B cell (primary cell): ENCODE results near the gene IGLL5. TPM values are rescaled to one million over a fixed set of nuclear protein-coding genes. Genes with fewer than 3 reads are reported as not detected.

ENCODE experiments used
- ATAC-seq: fragments of 200-7000 bp; cut with Tn5 transposase; one replicate; pipeline ENCODE4 v1.10.0; 2021; ENCODE audit warnings: low read depth, mild to moderate bottlenecking, moderate number of reproducible peaks, moderate library complexity
- CTCF ChIA-PET: fragments of 350-600 bp; sonication (Branson Sonifier 250); formaldehyde crosslinking; loops from one replicate; lab custom pipeline; 2021; ENCODE audit warnings: antibody characterized with exemption, inconsistent platforms; lab: Charles Lee
- POLR2A ChIA-PET: fragments of 350-600 bp; sonication (Branson Sonifier 250); formaldehyde crosslinking; loops from one replicate; lab custom pipeline; 2021; ENCODE audit warnings: antibody characterized with exemption; lab: Charles Lee
- DNase-seq: peaks from one replicate; pipeline ENCODE4 v3.0.0; 2013
- H2AFZ ChIP-seq: 2 replicates; pipeline ENCODE4 v1.6.1; 2012; ENCODE audit warnings: mild to moderate bottlenecking, low read depth, low read length; ENCODE audit not compliant: insufficient read depth, poor library complexity, severe bottlenecking
- H3K27ac ChIP-seq, 2 donors: 1 replicate in 1 of 2; 2 replicates in 1 of 2; pipeline ENCODE4 v1.5.1; 2012 to 2013; ENCODE audit warnings: low read length in 2 of 2, mild to moderate bottlenecking in 2 of 2, moderate library complexity in 1 of 2
- H3K27me3 ChIP-seq, 4 experiments: fragments of 200-600 bp in 1 of 4; sonication (generic) in 1 of 4; replicated peaks in 1 of 4; 1 replicate in 2 of 4; 2 replicates in 2 of 4; pipeline versions ENCODE4 v1.6.1 to v1.7.0; 2013 to 2016; ENCODE audit warnings: low read length in 3 of 4, mild to moderate bottlenecking in 2 of 4, mixed read lengths in 1 of 4, moderate library complexity in 1 of 4; ENCODE audit not compliant: insufficient read depth in 4 of 4, control insufficient read depth in 3 of 4; ENCODE audit errors: control extremely low read depth in 1 of 4
- H3K36me3 ChIP-seq, 2 experiments: replicated peaks in 1 of 2; 1 replicate in 1 of 2; 2 replicates in 1 of 2; pipeline versions ENCODE4 v1.6.1 to v1.7.1; 2013; ENCODE audit warnings: low read length in 1 of 2; ENCODE audit not compliant: insufficient read depth in 2 of 2, control insufficient read depth in 1 of 2; ENCODE audit errors: control extremely low read depth in 1 of 2, extremely low read depth in 1 of 2
- H3K4me1 ChIP-seq, 2 donors: fragments of 200-600 bp in 1 of 2; sonication (generic) in 1 of 2; 1 replicate in 1 of 2; 2 replicates in 1 of 2; pipeline versions ENCODE4 v1.5.1 to v1.6.1; 2013 to 2017; ENCODE audit warnings: low read length in 2 of 2; ENCODE audit not compliant: control insufficient read depth in 2 of 2, insufficient read depth in 2 of 2
- H3K4me2 ChIP-seq: replicated peaks from 2 replicates; pipeline ENCODE3; 2012; ENCODE audit warnings: mild to moderate bottlenecking, low read depth, low read length; ENCODE audit not compliant: poor library complexity, severe bottlenecking
- H3K4me3 ChIP-seq, 5 experiments: fragments of 200-600 bp in 1 of 5; sonication (generic) in 1 of 5; 1 replicate in 3 of 5; 2 replicates in 2 of 5; pipeline versions ENCODE4 v1.5.1 to v1.7.0; 2011 to 2016; ENCODE audit warnings: low read length in 4 of 5, mild to moderate bottlenecking in 4 of 5, low read depth in 2 of 5, control low read depth in 1 of 5, moderate library complexity in 1 of 5; ENCODE audit not compliant: insufficient read depth in 1 of 5; ENCODE audit errors: control extremely low read depth in 1 of 5, extremely low read depth in 1 of 5
- H3K79me2 ChIP-seq: fragments of 200-600 bp; sonication (generic); one replicate; pipeline ENCODE4 v1.6.0; 2016; ENCODE audit warnings: low read length; ENCODE audit not compliant: control insufficient read depth, insufficient read depth
- H3K9ac ChIP-seq: fragments of 200-600 bp; sonication (generic); 2 replicates; pipeline ENCODE4 v1.6.1; 2017; ENCODE audit warnings: mild to moderate bottlenecking, low read length, moderate library complexity
- H3K9me3 ChIP-seq, 3 donors: one replicate each; pipeline versions ENCODE4 v1.6.1 to v1.7.1; 2013; ENCODE audit warnings: low read length in 2 of 3; ENCODE audit not compliant: control insufficient read depth in 2 of 3, insufficient read depth in 1 of 3; ENCODE audit errors: control extremely low read depth in 1 of 3
- H4K20me1 ChIP-seq: 2 replicates; pipeline ENCODE4 v1.6.0; 2012; ENCODE audit warnings: mild to moderate bottlenecking, low read length; ENCODE audit not compliant: insufficient read depth, control insufficient read depth, poor library complexity, severe bottlenecking
- H3K27ac Mint-ChIP-seq: one replicate; pipeline ENCODE4 v1.8.0; 2021; ENCODE audit warnings: mixed read lengths
- H3K27me3 Mint-ChIP-seq: one replicate; pipeline ENCODE4 v1.8.0; 2021; ENCODE audit warnings: mixed read lengths
- H3K4me1 Mint-ChIP-seq: one replicate; pipeline ENCODE4 v1.8.0; 2021; ENCODE audit warnings: mixed read lengths
- H3K4me3 Mint-ChIP-seq: one replicate; pipeline ENCODE4 v1.8.0; 2021; ENCODE audit warnings: mixed read lengths
- H3K9me3 Mint-ChIP-seq: one replicate; pipeline ENCODE4 v1.8.0; 2022; ENCODE audit warnings: mixed read lengths; ENCODE audit not compliant: insufficient read depth
- CTCF ChIP-seq: fragments of 200-600 bp; IDR thresholded peaks from one replicate; pipeline ENCODE4 v1.8.0; 2022; ENCODE audit warnings: antibody characterized with exemption, mild to moderate bottlenecking
- EZH2 ChIP-seq: IDR thresholded peaks from 2 replicates; pipeline ENCODE4 v1.6.1; 2012; ENCODE audit warnings: borderline replicate concordance, low read depth, mild to moderate bottlenecking, moderate library complexity, low read length; ENCODE audit not compliant: insufficient read depth, poor library complexity, severe bottlenecking
- WGBS: methylation state at CpG from one replicate; pipeline ENCODE4 v1.1.5; 2013; ENCODE audit warnings: missing lambda C conversion rate; ENCODE audit not compliant: insufficient coverage; 5-methylcytosine and 5-hydroxymethylcytosine counted together
- intact Hi-C: fragments of 100-400 bp; cut with micrococcal nuclease; formaldehyde crosslinking; loops from one replicate; pipeline ENCODE4 v1.10.0; 2022
- polyA plus RNA-seq: library from polyadenylated mRNA; depleted of rRNA; stranded (reverse); fragments of >200 nt; gene quantifications from 2 replicates; pipeline ENCODE4 v1.2.3, GENCODE V29; 2012
- total RNA-seq, 2 donors: library from RNA; stranded (reverse); fragments of 120-200 nt in 1 of 2; gene quantifications; 1 replicate in 1 of 2; 2 replicates in 1 of 2; pipeline versions ENCODE4 v1.2.3 to v1.2.4, GENCODE V29; 2013 to 2022

Gene IGLL5
- total and polyA plus RNA-seq, 2 donors (not counting 1 experiment from before 2014, with no cell fraction given), result 39.8 to 365 TPM

- Histone ChIP-seq H4K20me1 (peaks cover 8% of the 10 kb centered on the region), H3K79me2 (peaks cover 32% of the 10 kb centered on the region), H3K4me3 (peak overlapping the region in 1 of 5 experiments; percentile 44), H3K9ac (no peak overlapping the region), H3K27me3 (no peaks in the 10 kb centered on the region), H3K4me2 (peak overlapping the region; percentile 49), H3K36me3 (peaks cover 0 to 6% of the 10 kb centered on the region in 2 experiments), H3K9me3 (peaks cover 0 to 10% (median 0%) of the 10 kb centered on the region in 3 donors), H3K4me1 (peaks cover 52 to 77% of the 10 kb centered on the region in 2 donors), H2AFZ (no peak overlapping the region), H3K27ac (peak overlapping the region; percentile 52 to 53)
- POLR2A ChIA-PET, result interaction anchor here (1.1 to 3.6 kb wide), 6 partner anchors 8 to 40 kb away, joined by 4 to 40 read pairs (median 12); no protein-coding TSS in a partner anchor
- intact Hi-C loops, result loop anchor here (2.0 kb wide), 1 partner anchor 32 kb away; no protein-coding TSS in a partner anchor
- TF ChIP-seq CTCF (no peak), EZH2 (no peak)
- no peaks in the 10 kb centered on the region for H3K9me3 Mint-ChIP-seq
- ATAC-seq (no peak), DNase-seq (no peak)
- WGBS, result 87% methylated on average over 7 of the region's 9 CpGs
- peaks cover 70% of the 10 kb centered on the region for H3K4me1 Mint-ChIP-seq
- peak overlapping the region; percentile 69 for H3K4me3 Mint-ChIP-seq
- peak overlapping the region; percentile 61 for H3K27ac Mint-ChIP-seq
- no peaks in the 10 kb centered on the region for H3K27me3 Mint-ChIP-seq
- CTCF ChIA-PET, result interaction anchor here (1.2 to 4.1 kb wide), 15 partner anchors 18 to 192 kb away, joined by 3 to 38 read pairs (median 5); no protein-coding TSS in a partner anchor
Observed at GRCh38 chr22:22902247-22903001, 14.8 kb downstream of the IGLL5 start.
